Measurements from ENCODE around the gene IL24. TPM values are rescaled to one million over a fixed set of nuclear protein-coding genes. Genes with fewer than 3 reads are reported as not detected.

Gene IL24
- total RNA-seq, 2 experiments from 2014 or later: 10.0 to 10.7 TPM

- Mint-ChIP-seq H3K4me1 (no peaks in the 10 kb centered on the region), H3K4me3 (no peak overlapping the region), H3K27ac (no peak overlapping the region), H3K9me3 (ENCODE audit: low read depth) (no peaks in the 10 kb centered on the region), H3K27me3 (no peaks in the 10 kb centered on the region), H3K36me3 (ENCODE audit: low read depth) (no peaks in the 10 kb centered on the region)
- CTCF ChIA-PET: interaction anchor here (0.6 to 1.7 kb wide), 9 partner anchors 13 to 308 kb away, joined by 3 to 6 read pairs (median 3); no protein-coding TSS in a partner anchor
- POLR2A ChIA-PET: no interaction called here
- DNase-seq (no peak), ATAC-seq (no peak)
- intact Hi-C loops (cut with DNase I, micrococcal nuclease): no loop called here
Measured at GRCh38 chr1:206939131-206939530, 41.9 kb downstream of the IL24 start.

GRCh38 chr1:206939841-206940587, 42.8 kb downstream of the IL24 start:
- H3K27me3 Mint-ChIP-seq: no peaks in the 10 kb centered on the region
- no peaks in the 10 kb centered on the region for H3K36me3 Mint-ChIP-seq (ENCODE audit: low read depth)
- no peak overlapping the region for H3K4me3 Mint-ChIP-seq
- no peak for ATAC-seq
- H3K4me1 Mint-ChIP-seq: no peaks in the 10 kb centered on the region
- H3K27ac Mint-ChIP-seq: no peak overlapping the region
- no peak for DNase-seq
- ChIA-PET POLR2A (no interaction called here), CTCF (interaction anchor here (0.6 to 1.5 kb wide), 6 partner anchors 12 to 282 kb away, joined by 3 to 12 read pairs (median 3); no protein-coding TSS in a partner anchor)
- intact Hi-C loops (cut with DNase I, micrococcal nuclease): no loop called here
- H3K9me3 Mint-ChIP-seq (ENCODE audit: low read depth): no peaks in the 10 kb centered on the region

GRCh38 chr1:206940588-206940936, 43.3 kb downstream of the IL24 start:
- H3K4me1 Mint-ChIP-seq: no peaks in the 10 kb centered on the region
- intact Hi-C loops (cut with DNase I, micrococcal nuclease): no loop called here
- POLR2A ChIA-PET: no interaction called here
- no peak overlapping the region for H3K4me3 Mint-ChIP-seq
- CTCF ChIA-PET: interaction anchor here (0.6 to 1.5 kb wide), 3 partner anchors 28 to 559 kb away, joined by 3 to 12 read pairs (median 3); no protein-coding TSS in a partner anchor
- H3K36me3 Mint-ChIP-seq (ENCODE audit: low read depth): no peaks in the 10 kb centered on the region
- no peaks in the 10 kb centered on the region for H3K9me3 Mint-ChIP-seq (ENCODE audit: low read depth)
- H3K27me3 Mint-ChIP-seq: no peaks in the 10 kb centered on the region
- DNase-seq (no peak), ATAC-seq (no peak)
- no peak overlapping the region for H3K27ac Mint-ChIP-seq

- no peak for ATAC-seq
- intact Hi-C loops (cut with DNase I, micrococcal nuclease): no loop called here
- Mint-ChIP-seq H3K4me3 (no peak overlapping the region), H3K36me3 (ENCODE audit: low read depth) (no peaks in the 10 kb centered on the region), H3K27ac (no peak overlapping the region), H3K9me3 (ENCODE audit: low read depth) (no peaks in the 10 kb centered on the region), H3K27me3 (peaks cover 5% of the 10 kb centered on the region), H3K4me1 (no peaks in the 10 kb centered on the region)
- ChIA-PET POLR2A (no interaction called here), CTCF (interaction anchor here (0.7 to 1.8 kb wide), 7 partner anchors 8 to 40 kb away, joined by 3 to 12 read pairs (median 5); no protein-coding TSS in a partner anchor)
- DNase-seq: no peak
Measured at GRCh38 chr1:206941766-206942418, 44.6 kb downstream of the IL24 start.

- peaks cover 5% of the 10 kb centered on the region for H3K27me3 Mint-ChIP-seq
- no peaks in the 10 kb centered on the region for H3K9me3 Mint-ChIP-seq (ENCODE audit: low read depth)
- H3K36me3 Mint-ChIP-seq (ENCODE audit: low read depth): no peaks in the 10 kb centered on the region
- no peaks in the 10 kb centered on the region for H3K4me1 Mint-ChIP-seq
- intact Hi-C loops (cut with DNase I, micrococcal nuclease): no loop called here
- CTCF ChIA-PET: interaction anchor here (1.5 to 2.1 kb wide), 3 partner anchors 10 to 13 kb away, joined by 4 to 5 read pairs (median 4); no protein-coding TSS in a partner anchor
- ATAC-seq (no peak), DNase-seq (no peak)
- H3K4me3 Mint-ChIP-seq: no peak overlapping the region
- H3K27ac Mint-ChIP-seq: no peak overlapping the region
- POLR2A ChIA-PET: no interaction called here
Measured at GRCh38 chr1:206944703-206945102, 47.5 kb downstream of the IL24 start.

- Mint-ChIP-seq H3K27ac (no peak overlapping the region), H3K36me3 (ENCODE audit: low read depth) (no peaks in the 10 kb centered on the region), H3K27me3 (peaks cover 5% of the 10 kb centered on the region), H3K4me3 (no peak overlapping the region), H3K4me1 (no peaks in the 10 kb centered on the region), H3K9me3 (ENCODE audit: low read depth) (no peaks in the 10 kb centered on the region)
- no peak for DNase-seq
- ChIA-PET POLR2A (interaction anchor here (0.7 kb wide), 1 partner anchor 99 kb away, joined by 3 read pairs; no protein-coding TSS in a partner anchor), CTCF (interaction anchor here (0.6 to 2.1 kb wide), 6 partner anchors 11 to 37 kb away, joined by 3 to 5 read pairs (median 4); no protein-coding TSS in a partner anchor)
- intact Hi-C loops (cut with DNase I, micrococcal nuclease): no loop called here
- no peak for ATAC-seq
Measured at GRCh38 chr1:206945779-206946178, 48.5 kb downstream of the IL24 start.

- intact Hi-C loops (cut with DNase I, micrococcal nuclease): no loop called here
- Mint-ChIP-seq H3K27ac (no peak within 1 kb of the TSS), H3K27me3 (peaks cover 5% of the 10 kb centered on the region), H3K4me3 (no peak within 1 kb of the TSS), H3K9me3 (ENCODE audit: low read depth) (no peaks in the 10 kb centered on the region), H3K4me1 (no peaks in the 10 kb centered on the region), H3K36me3 (ENCODE audit: low read depth) (no peaks in the 10 kb centered on the region)
- DNase-seq (no peak), ATAC-seq (no peak)
- CTCF ChIA-PET: interaction anchor here (0.7 to 2.1 kb wide), 5 partner anchors 13 to 712 kb away, joined by 3 to 5 read pairs (median 5); no protein-coding TSS in a partner anchor
- POLR2A ChIA-PET: no interaction called here
Measured at GRCh38 chr1:206946261-206946660, 49.0 kb downstream of the IL24 start, which contains the start of gene PIGR. Gene PIGR (minus strand): TSS chr1:206946466. CDS start chr1:206940531, 5,935 bp downstream.

GRCh38 chr1:206947255-206947654, 50.0 kb downstream of the IL24 start:
- Mint-ChIP-seq H3K4me3 (no peak overlapping the region), H3K9me3 (ENCODE audit: low read depth) (no peaks in the 10 kb centered on the region), H3K4me1 (no peaks in the 10 kb centered on the region), H3K36me3 (ENCODE audit: low read depth) (no peaks in the 10 kb centered on the region), H3K27me3 (peaks cover 5% of the 10 kb centered on the region), H3K27ac (no peak overlapping the region)
- CTCF ChIA-PET: interaction anchor here (1.2 to 1.8 kb wide), 3 partner anchors 11 to 14 kb away, joined by 3 to 5 read pairs (median 3); no protein-coding TSS in a partner anchor
- DNase-seq: no peak
- ATAC-seq: no peak
- POLR2A ChIA-PET: no interaction called here
- intact Hi-C loops (cut with DNase I, micrococcal nuclease): no loop called here

- intact Hi-C loops (cut with DNase I, micrococcal nuclease): no loop called here
- DNase-seq: no peak
- H3K9me3 Mint-ChIP-seq (ENCODE audit: low read depth): no peaks in the 10 kb centered on the region
- no peaks in the 10 kb centered on the region for H3K36me3 Mint-ChIP-seq (ENCODE audit: low read depth)
- H3K27me3 Mint-ChIP-seq: peaks cover 5% of the 10 kb centered on the region
- CTCF ChIA-PET: interaction anchor here (0.6 to 2.3 kb wide), 4 partner anchors 10 to 285 kb away, joined by 3 to 8 read pairs (median 4); no protein-coding TSS in a partner anchor
- no peak overlapping the region for H3K27ac Mint-ChIP-seq
- no peaks in the 10 kb centered on the region for H3K4me1 Mint-ChIP-seq
- no peak overlapping the region for H3K4me3 Mint-ChIP-seq
- POLR2A ChIA-PET: no interaction called here
- ATAC-seq: no peak
Measured at GRCh38 chr1:206949208-206949607, 52.0 kb downstream of the IL24 start.

GRCh38 chr1:206949641-206950040, 52.4 kb downstream of the IL24 start:
- no peak overlapping the region for H3K27ac Mint-ChIP-seq
- CTCF ChIA-PET: interaction anchor here (1.1 to 2.3 kb wide), 3 partner anchors 8 to 286 kb away, joined by 3 to 8 read pairs (median 3); no protein-coding TSS in a partner anchor
- peaks cover 2% of the 10 kb centered on the region for H3K4me1 Mint-ChIP-seq
- H3K9me3 Mint-ChIP-seq (ENCODE audit: low read depth): no peaks in the 10 kb centered on the region
- peaks cover 5% of the 10 kb centered on the region for H3K27me3 Mint-ChIP-seq
- H3K36me3 Mint-ChIP-seq (ENCODE audit: low read depth): no peaks in the 10 kb centered on the region
- intact Hi-C loops (cut with DNase I, micrococcal nuclease): no loop called here
- no peak overlapping the region for H3K4me3 Mint-ChIP-seq
- no peak for DNase-seq
- POLR2A ChIA-PET: no interaction called here
- no peak for ATAC-seq

- ATAC-seq (no peak), DNase-seq (no peak)
- ChIA-PET POLR2A (no interaction called here), CTCF (interaction anchor here (0.6 to 2.3 kb wide), 7 partner anchors 10 to 287 kb away, joined by 3 to 8 read pairs (median 4); no protein-coding TSS in a partner anchor)
- no peak overlapping the region for H3K27ac Mint-ChIP-seq
- H3K4me1 Mint-ChIP-seq: peaks cover 12% of the 10 kb centered on the region
- no peak overlapping the region for H3K4me3 Mint-ChIP-seq
- intact Hi-C loops (cut with DNase I, micrococcal nuclease): no loop called here
- no peaks in the 10 kb centered on the region for H3K27me3 Mint-ChIP-seq
- H3K9me3 Mint-ChIP-seq (ENCODE audit: low read depth): no peaks in the 10 kb centered on the region
- no peaks in the 10 kb centered on the region for H3K36me3 Mint-ChIP-seq (ENCODE audit: low read depth)
Measured at GRCh38 chr1:206951318-206952100, 54.3 kb downstream of the IL24 start.
